ENCODE results near the gene METAP1. TPM values are rescaled to one million over a fixed set of nuclear protein-coding genes. Genes with fewer than 3 reads are reported as not detected.

Gene METAP1
- total and polyA plus RNA-seq, 2 of the 8 experiments (the other 6 are each of a cell fraction or from before 2014, with no cell fraction given) = 50.6 to 85.2 TPM

DNA sequence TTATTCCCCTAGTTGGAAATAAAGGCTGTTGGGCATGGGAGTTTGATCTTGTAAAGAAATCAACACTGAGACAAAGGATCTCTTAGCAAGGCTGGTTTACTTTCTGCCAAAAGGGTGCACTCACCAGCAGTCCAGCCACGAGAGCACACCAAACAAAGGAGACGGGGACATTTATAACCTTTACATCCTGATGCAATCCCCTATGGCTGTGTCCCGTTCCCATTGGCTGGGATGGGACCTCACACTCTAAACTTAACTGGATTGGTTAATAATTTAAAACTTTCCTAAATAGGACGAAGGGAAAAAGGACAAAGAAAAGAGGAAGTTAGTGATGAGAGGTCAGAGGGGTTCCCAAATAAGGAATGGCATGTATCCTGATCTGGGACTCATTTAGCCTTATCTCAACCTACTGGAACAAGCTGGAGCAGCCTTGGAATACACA lies 17.9 kb downstream of the METAP1 start:
- H3K14ac ChIP-seq (ENCODE audit: insufficient read length) = no peak overlapping the region
- peaks cover 0 to 2% (median 0%) of the 10 kb centered on the region in 4 experiments; a peak in 2 of 7 replicates for H3K4me1 ChIP-seq (replicated peaks in 1 of 4; ENCODE audit: control insufficient read depth in 3 of 4, insufficient read depth in 4 of 4, low read length in 3 of 4)
- no peak overlapping the region for H3K4ac ChIP-seq (replicated peaks; ENCODE audit: insufficient read length, low read depth, low read length)
- H2BK5ac ChIP-seq (ENCODE audit: low read depth, low read length) = no peak overlapping the region
- no peaks in the 10 kb centered on the region for H3K23me2 ChIP-seq (ENCODE audit: low read depth, low read length)
- no peak overlapping the region for H2AFZ ChIP-seq (ENCODE audit: low read length)
- no peak overlapping the region for H2BK20ac ChIP-seq (ENCODE audit: low read length)
- no peak overlapping the region for H4K8ac ChIP-seq (ENCODE audit: extremely low read depth, insufficient read depth, low read length)
- 71% methylated on average over 4 of the region's 4 CpGs; no CpG with 5 or more reads in 1 of the 2 experiments for WGBS, 2 experiments (ENCODE audit: extremely low coverage in 1 of 2, insufficient coverage in 1 of 2, insufficient read length in 1 of 2, insufficient replicate concordance in 2 of 2, low coverage in 1 of 2, low lambda C conversion rate in 2 of 2, missing lambda C conversion rate in 1 of 2)
- H2AK5ac ChIP-seq (ENCODE audit: low read depth, low read length) = no peak overlapping the region
- CTCF ChIA-PET (ENCODE audit: partially characterized antibody) = interaction anchor here (2.0 kb wide), 1 partner anchor 42 kb away, joined by 11 read pairs; no protein-coding TSS in a partner anchor
- H3K9ac ChIP-seq (replicated peaks in 1 of 4; ENCODE audit: extremely low read depth in 1 of 4, low read depth in 3 of 4, low read length in 3 of 4) = peak overlapping the region in 1 of 4 experiments; percentile 8; a peak in 1 of 7 replicates
- POLR2A ChIA-PET (ENCODE audit: partially characterized antibody) = interaction anchor here (0.9 to 2.6 kb wide), 5 partner anchors 10 to 49 kb away, joined by 3 to 16 read pairs (median 5); partner anchors contain the start of gene METAP1
- H4K5ac ChIP-seq (ENCODE audit: insufficient read length, low read depth, low read length) = no peak overlapping the region
- peaks cover 1 to 5% of the 10 kb centered on the region in 2 experiments for H4K20me1 ChIP-seq (replicated peaks in 1 of 2; ENCODE audit: control insufficient read depth in 1 of 2, insufficient read depth in 2 of 2, low read length in 2 of 2)
- no peak overlapping the region; a peak in 1 of 8 replicates for H3K4me3 ChIP-seq (ENCODE audit: extremely low read depth in 1 of 4, insufficient read depth in 2 of 4, low read depth in 3 of 4, low read length in 4 of 4)
- H3K9me3 ChIP-seq (ENCODE audit: insufficient read depth in 2 of 2, low read depth in 1 of 2, low read length in 1 of 2) = peaks cover 3 to 7% of the 10 kb centered on the region in 2 experiments; a peak in 3 of 4 replicates
- H3K23ac ChIP-seq (ENCODE audit: insufficient read length) = no peak overlapping the region
- no peak overlapping the region for H2BK120ac ChIP-seq (replicated peaks; ENCODE audit: low read depth, low read length)
- peak overlapping the region; percentile 38; the same call in 1 of the 2 replicates for H3K18ac ChIP-seq (ENCODE audit: extremely low read depth, low read length)
- peaks cover 0 to 10% (median 3%) of the 10 kb centered on the region in 4 experiments; a peak in 3 of 8 replicates for H3K36me3 ChIP-seq (ENCODE audit: control insufficient read depth in 2 of 4, insufficient read depth in 4 of 4, low read length in 3 of 4)
- no peak overlapping the region for H3K56ac ChIP-seq (replicated peaks; ENCODE audit: insufficient read length, low read depth, low read length)
- DNase-seq (ENCODE audit: low read depth in 1 of 2, low spot score in 2 of 2) (no peak), FAIRE-seq (peak; percentile 91)
- no peak overlapping the region for H2BK15ac ChIP-seq (ENCODE audit: low read length)
- peak; percentile 62; the same call in 1 of the 2 replicates for TF ChIP-seq TAF1 (IDR thresholded peaks at IDR 0.05; ENCODE audit: low read depth, low read length)
- peak; percentile 68 for TF ChIP-seq CEBPB (IDR thresholded peaks at IDR 0.05; ENCODE audit: low read depth, low read length)
- TF ChIP-seq POLR2AphosphoS5 (IDR thresholded peaks at IDR 0.05; ENCODE audit: low read depth, low read length) = peak; percentile 76
- 0 out of 3 replicates have a peak, but pooled peaks of 1 of the 2 experiments have one; percentile 2 for TF ChIP-seq EP300 (IDR thresholded peaks at IDR 0.05; ENCODE audit: borderline replicate concordance in 1 of 2, low read depth in 2 of 2, low read length in 2 of 2)
- TF ChIP-seq POLR2A (IDR thresholded peaks at IDR 0.05; ENCODE audit: control extremely low read depth in 1 of 2, low read depth in 2 of 2, low read length in 2 of 2) = peak in 1 of 2 experiments; percentile 63; a peak in 2 of 3 replicates
- no peak for TF ChIP-seq RBBP5 (IDR thresholded peaks at IDR 0.05; ENCODE audit: borderline replicate concordance, low read depth, low read length)
- no peak for TF ChIP-seq ATF3 (IDR thresholded peaks at IDR 0.05; ENCODE audit: insufficient read depth, low read depth, low read length)
- TF ChIP-seq SRF (IDR thresholded peaks at IDR 0.05; ENCODE audit: low read depth, low read length) = peak; percentile 81; the same call in 1 of the 2 replicates
- no peak for TF ChIP-seq TEAD4 (IDR thresholded peaks at IDR 0.05; ENCODE audit: low read depth, low read length)
- peak; percentile 28 for TF ChIP-seq TAF7 (optimal IDR thresholded peaks at IDR 0.05; ENCODE audit: borderline replicate concordance, low read depth, low read length)
- peak; percentile 79 for TF ChIP-seq TBP (IDR thresholded peaks at IDR 0.05; ENCODE audit: low read depth, low read length)
- TF ChIP-seq POU5F1 (IDR thresholded peaks at IDR 0.05; ENCODE audit: low read depth, low read length) = no peak
- H4K91ac ChIP-seq (replicated peaks; ENCODE audit: insufficient read length, low read length) = no peak overlapping the region
- peaks cover 25 to 100% of the 10 kb centered on the region in 2 experiments for H3K79me2 ChIP-seq (ENCODE audit: control insufficient read depth in 1 of 2, insufficient read depth in 2 of 2, low read length in 2 of 2)
- 0 out of 4 replicates have a peak overlapping the region, but pooled peaks of 1 of the 2 experiments have one; percentile 7 for H3K4me2 ChIP-seq (ENCODE audit: insufficient read depth in 1 of 2, low read depth in 2 of 2, low read length in 2 of 2)
- peaks cover 12% of the 10 kb centered on the region for H3K79me1 ChIP-seq (ENCODE audit: low read depth, low read length)
- no peak overlapping the region; the same call in 1 of the 2 replicates for H2BK12ac ChIP-seq (ENCODE audit: low read depth, low read length)
- H3K27me3 ChIP-seq (replicated peaks in 1 of 4; ENCODE audit: control insufficient read depth in 3 of 4, extremely low read depth in 1 of 4, insufficient read depth in 3 of 4, low read length in 3 of 4) = no peaks in the 10 kb centered on the region
- H3K27ac ChIP-seq (ENCODE audit: low read depth, low read length) = no peak overlapping the region; the same call in 1 of the 2 replicates
